Measurements from ENCODE around the gene MYO7B.

MYO7B gene

DNA sequence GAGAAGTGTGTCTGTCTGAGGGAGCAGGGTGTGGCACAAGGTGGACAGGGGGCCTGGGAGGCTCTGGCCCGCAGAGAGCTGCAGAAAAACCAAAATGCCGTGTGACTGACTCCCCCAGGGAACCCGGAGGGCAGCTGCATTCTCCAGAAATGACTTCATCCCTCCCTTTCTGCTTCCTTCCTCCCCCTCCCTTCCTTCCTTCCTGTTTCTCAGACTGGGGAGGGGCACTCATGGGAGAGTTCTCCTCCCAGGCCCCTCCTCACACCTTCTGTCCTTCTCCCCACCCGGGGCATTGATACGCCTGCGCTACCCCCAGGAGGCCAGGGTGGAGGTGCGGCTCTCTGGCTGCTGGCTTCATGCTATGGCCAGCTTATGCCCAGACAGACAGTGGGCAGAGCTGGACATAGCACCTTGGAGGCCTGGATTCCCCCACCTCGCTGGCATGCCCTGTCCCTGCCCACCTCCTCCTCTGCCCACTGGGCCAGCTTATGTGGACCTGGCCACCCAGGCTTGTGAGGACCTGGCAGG, 102.3 kb downstream of the MYO7B start:
- DNase-seq (ENCODE audit: low read depth in 2 of 2): peak; percentile 53 to 55

DNA sequence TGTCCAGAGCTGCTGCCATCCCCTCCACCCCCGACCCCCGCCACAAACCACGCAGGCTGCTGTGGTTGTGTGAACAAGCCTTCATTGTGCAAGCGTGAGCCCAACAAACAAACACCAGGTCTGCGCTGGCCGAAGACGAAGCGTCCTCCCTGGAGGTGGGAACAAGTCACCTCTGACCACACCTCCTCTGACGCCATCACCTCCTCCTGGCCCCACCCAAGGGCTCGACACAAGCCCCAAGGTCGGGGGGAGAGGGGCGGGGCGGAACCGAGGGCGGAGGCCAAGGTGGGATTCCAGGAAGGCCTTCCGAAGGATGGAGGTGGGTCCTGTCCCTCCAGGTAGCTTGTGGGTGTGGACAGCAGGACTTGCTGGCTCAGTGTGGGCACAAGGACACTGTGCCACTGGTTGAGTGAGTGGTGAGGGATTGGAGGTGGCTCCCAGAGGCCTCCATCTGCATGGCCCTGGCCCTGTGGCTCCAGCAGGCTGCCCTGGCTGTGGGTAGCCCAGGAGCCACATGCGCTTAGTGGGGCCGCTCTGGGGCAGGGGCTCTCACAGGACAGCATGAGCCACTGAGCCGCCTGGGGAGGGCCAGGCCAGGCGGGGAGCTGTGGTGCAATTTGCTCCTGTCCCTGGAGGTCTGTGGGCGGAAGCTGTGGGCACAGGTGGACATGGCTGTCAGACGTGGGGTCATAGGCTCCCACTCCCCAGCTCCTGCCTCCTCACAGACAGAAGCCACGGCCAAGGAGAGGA, 103.1 kb downstream of the MYO7B start:
- no peak for DNase-seq (ENCODE audit: low read depth in 2 of 2)

DNA sequence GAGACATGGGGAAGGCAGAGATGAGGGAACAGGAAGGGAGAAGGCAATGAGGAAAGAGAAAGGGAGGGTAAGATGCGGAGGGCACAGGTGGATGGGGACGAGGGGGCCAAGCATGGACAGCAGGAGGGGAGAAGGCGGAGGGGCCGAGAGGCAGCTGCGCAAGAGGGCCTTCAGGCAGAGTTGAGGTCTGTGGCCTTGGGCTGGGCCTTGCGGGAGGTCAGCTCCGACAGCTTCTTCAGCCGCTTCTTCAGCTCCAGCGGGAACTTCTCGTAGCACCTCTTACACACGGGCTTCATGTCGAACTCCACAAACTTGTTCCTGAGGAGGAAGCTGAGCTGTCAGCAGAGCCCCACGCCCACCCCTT, 103.6 kb downstream of the MYO7B start:
- no peak for DNase-seq (ENCODE audit: low read depth in 2 of 2)

DNA sequence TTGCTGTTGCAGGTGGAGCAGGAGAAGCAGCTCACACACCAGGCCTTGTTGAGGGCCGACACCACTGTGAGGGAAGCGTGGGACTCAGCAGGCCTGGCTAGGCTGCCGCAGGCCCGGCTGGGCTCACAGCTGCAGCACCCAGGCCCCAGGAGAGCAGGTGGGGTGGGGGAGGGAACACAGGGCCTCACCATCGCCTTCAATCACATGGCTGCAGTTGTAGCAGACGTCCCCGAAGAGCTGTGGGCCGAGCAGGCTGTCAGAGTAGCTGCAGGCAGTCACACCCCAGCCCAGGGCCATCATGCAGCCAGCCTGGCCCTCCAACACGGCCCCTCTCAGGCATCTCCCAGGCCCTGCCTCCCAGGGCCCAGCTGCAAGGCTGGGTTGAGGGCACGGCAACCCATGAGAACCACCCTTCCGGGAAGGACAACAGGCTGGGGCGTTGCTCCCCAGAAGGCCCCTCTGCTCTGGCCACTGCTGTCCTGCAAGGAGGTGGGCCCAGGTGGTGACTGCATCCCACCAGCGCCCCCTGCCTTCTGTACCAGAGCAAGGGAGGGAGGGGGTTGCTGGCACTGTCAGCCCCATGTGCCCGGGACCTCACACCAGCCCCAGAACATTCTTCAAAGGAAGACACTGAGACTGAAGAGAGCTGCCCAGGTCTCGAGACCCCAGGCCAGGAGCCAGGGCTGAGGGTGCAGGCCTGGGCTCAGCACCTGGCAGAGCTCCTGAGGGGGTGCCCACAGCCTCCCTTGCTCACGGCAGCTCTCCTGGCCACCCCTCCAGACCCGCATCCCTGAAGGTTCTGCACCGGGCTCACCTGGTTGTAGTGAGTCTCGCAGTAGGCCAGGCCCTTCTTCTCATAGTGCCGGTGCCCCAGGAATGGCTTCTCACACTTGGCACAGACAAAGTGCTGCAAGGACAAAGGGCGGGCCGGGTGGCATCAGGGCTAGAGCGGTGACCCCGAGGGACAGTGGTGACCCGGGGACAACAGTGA, 104.9 kb downstream of the MYO7B start:
- DNase-seq (ENCODE audit: low read depth in 2 of 2): no peak

DNA sequence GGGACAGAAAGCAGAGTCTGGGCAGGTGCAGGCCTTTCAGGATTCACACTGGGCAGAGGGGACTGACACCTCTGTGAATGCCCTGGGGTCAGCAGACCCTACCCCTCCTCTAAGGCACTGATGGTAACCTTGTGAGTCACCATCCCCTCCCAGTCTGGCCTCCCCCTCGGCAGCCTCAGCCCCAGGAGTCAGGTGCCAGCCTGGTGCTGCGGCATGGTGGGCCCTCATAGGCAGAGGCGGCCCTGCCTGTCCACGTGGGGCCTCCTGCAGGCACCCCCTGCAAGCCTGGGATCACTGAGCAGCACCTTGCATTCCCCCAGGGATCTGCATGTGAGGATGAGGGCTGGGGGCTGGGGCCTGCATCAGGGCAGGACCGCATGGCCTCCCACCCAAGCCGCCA, 105.7 kb downstream of the MYO7B start:
- no peak for DNase-seq (ENCODE audit: low read depth in 2 of 2)

DNA sequence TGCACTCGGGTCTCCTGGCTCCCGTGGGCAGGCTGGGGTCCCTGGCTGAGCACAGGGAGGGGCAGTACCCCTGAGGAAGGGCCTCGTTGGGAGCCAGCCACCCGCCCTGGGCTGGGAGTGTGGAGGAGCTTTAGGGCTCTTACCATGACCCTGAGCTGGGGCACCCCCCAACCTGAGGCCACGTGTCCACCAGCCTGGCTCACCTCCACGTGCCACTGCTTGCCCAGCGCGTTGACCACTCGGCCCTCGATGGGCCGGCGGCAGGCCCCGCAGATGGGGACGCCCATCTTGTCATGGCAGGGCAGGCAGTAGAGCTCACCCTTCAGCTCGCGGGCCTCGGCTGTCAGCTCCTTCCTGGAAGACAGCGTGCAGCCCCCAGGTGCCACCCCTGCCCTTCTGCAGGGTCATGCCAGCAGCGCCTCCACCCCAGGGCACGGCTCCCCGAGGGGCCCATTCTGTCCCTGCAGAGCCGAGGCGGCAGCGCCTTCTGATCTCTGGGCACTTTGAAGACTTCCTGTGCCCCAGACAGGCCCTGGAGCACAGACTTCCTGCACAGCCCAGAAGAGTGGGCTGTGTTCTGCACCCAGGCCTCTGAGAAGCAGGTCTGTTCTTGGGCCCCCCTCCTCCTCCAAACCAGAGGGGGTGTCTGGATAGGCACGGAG, 106.5 kb downstream of the MYO7B start:
- no peak for DNase-seq (ENCODE audit: low read depth in 2 of 2)

DNA sequence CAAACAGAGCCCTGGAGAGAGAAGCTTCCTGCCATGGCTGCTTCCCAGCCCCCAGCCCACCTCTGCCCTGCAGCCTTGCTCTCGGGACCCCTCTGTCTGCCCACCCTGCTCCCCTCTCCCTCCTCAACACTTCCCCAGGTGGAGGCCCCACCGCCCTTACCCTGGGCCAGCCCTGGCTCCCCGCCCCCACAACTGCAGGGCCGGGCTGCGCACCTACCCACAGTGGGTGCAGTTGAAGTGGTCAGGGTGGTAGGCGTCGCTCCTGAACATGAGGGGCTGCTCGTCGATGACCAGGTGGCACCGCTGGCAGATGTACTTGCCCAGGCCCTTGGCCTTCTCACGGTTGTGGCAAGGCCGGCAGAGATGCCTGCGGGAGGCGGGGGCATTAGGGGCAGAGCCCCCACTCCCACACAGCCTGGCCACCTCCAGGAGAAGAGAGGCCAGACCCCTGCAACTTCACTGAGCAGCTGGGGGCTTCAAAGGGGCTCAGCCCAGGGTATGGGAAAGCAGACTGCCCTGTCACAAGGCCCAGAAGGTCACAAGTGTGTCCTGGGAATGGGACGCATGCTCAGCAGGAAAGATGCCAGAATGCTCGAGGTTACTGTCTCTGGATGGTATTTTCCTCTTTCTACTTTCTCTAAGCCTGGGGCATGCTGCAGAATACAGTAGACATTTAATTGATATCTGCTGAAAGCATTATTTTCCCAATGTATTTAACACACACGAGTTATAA, 107.4 kb downstream of the MYO7B start:
- no peak for DNase-seq (ENCODE audit: low read depth in 2 of 2)

DNA sequence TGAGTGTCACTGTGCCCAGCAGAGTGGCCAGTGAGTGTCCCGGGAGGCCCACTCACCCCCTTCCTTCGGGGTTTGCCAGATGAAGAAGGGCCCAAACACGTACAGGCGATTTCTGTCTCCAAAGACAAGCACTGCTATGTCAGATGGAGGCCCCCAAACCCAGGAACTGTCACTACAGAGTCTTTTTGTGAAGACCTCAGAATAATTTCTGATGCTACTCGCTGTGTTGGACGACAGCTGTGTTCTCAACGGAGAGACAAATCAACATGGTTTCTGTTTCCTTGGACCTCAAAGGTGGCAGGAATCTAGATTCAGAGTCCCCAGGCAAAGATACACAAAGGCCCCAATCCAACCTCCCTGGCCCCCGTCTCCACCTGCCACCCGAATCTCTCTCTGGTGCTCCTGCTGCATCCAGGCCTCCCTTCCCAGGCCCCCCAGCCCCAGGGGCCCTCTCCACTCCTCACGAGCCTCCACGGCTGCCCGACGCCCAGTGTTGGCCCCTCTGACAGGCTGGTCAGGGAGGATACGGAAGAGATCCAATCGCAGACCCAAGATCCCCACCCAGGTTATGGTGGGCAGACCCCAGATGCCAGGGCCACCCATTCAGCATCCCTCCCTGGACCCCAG, 108.1 kb downstream of the MYO7B start:
- DNase-seq (ENCODE audit: low read depth in 2 of 2): no peak

DNA sequence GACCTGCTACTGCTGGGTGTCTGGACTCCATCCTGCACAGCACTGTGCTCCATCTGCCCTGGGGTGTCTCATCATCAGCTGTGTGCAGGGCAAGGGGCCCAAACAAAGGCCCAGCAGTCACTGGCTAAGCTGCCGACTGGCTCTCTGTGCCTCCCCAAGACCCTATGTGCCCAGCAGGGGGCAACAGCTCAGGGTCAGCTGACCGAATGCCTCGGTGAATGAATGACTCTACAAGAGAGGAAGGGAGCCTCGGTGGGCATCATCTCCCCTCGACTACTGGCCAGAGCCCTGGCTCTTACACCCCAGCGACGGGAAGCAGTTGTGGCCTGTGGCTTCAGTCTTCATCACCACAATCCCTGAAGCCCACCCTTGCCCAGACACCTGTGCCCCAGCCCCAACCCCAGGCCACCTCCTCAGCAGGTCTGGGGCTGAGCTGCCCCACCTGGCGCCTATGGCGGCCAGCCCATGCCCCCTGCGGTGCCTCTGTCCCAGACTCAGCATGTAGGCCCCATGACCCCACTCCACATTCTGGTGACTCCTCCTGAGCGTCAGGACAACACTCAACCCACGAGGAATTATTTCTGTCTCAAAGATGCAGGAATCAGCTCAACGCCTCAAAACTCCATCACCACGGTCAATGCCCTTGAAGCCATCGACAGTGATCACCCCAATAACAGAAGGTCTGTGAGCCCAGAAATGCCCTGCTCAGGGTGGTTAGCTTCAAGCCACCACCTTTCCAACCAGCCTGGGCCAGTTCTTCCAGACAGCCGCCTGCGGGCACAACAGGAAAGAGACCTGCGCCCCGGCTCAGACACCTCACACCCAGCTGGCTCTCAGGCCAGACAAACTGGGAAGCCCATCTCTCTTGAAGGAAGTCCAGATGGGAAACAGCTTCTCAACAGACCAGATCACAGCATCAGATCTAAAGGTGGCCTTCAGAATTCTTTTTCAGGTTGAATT, 108.9 kb downstream of the MYO7B start:
- no peak for DNase-seq (ENCODE audit: low read depth in 2 of 2)

DNA sequence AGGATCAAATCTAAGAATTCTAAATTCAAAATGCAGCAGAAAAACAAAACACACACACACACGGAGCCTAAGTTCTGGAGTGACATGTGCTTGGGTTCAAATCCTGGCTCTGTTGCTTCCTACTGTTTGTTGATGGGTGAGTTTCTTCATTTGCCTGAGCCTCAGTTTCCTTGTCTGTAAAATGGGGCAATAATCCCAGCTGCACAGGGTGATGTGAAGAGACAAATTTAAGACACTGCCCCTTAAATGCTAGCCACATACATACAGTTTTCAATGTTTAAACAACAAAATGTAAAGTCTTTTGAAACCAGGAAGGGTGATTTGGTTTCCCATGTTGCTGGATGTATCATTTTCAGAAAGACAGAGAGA, 109.5 kb downstream of the MYO7B start:
- no peak for DNase-seq (ENCODE audit: low read depth in 2 of 2)

DNA sequence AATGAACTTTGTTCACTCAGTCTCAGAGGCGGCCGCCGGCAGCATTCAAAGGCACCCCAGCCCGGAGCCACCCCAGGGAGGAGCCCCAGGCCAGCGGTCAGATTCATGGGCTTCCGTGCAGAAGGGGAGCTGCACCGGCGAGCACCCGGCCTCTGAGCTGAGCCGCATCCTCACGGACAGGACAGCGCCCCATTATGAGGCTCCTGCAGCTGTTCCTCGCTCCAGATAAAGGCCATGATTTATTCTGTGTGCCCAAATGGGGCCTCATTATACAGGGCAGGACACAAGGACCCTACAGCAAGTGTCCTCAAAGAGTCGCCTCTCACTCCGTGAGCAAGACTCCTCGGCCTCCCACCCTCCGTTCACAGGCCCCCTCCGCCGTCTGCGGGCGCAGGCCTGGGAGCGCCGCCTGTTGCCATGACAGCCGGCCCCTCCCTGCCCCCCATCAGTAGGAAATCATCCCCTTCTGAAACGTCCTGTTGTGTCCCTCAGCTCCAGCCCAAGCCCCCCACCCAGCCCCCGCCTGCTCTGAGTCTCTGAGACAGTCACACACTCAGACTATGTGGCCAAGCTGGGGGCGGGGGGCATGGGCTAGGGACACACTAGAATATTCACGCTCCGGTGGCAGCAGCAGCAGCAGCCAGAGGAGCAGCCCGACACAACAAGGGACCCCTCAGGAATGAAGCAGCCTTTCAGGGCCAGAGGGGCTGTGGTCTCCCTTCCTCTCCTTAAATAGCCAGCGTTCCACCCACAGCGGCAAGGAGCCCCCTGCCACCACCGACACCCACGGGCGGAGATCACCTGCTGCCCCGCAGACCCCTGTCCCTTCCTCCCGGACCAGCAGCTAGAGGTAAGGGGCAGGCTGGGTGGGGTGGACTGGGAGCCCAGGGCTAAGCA, 110.2 kb downstream of the MYO7B start, which contains the start of gene GPR17:
Gene GPR17 (plus strand): TSS at position 759 of the 897 bp plus-strand sequence. CDS start 4,583 bp downstream, outside the sequence.
- DNase-seq (ENCODE audit: low read depth in 2 of 2): no peak

DNA sequence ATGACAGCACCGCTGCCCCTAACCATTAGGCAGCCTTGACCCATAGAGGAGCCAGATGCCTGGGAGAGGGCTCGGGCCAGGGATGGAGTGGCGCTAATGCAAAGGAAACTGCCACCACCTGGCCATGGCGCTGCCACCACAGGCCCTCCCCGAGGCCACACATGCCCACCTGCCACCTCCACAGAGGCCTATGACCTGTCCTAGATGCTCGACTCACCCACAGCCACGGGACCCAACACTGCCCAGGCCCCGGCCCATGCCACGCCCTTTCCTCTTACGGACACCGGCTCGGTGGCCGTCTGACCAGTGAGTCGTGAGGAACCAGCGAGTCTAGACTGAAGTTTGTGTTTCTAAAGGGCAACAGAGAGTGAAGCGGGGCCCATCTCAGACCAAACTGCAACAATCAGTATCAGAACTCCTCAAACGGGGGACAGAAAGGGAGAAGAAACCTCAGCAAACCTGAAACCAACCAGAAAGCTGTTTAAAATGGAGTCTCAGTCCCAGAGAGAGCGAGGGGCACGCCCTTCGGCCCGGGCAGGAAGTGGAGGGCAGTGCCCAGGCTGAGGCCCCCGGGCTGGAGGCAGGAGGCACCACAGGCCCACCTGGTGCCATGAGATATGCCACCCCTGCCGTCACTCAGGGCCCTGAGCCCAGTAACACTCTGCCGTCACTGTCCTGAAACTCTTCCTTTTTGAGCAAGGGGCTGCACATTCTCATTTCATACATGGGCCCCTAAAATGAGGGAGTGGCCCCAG, 111.2 kb downstream of the MYO7B start:
- DNase-seq (ENCODE audit: low read depth in 2 of 2): no peak

DNA sequence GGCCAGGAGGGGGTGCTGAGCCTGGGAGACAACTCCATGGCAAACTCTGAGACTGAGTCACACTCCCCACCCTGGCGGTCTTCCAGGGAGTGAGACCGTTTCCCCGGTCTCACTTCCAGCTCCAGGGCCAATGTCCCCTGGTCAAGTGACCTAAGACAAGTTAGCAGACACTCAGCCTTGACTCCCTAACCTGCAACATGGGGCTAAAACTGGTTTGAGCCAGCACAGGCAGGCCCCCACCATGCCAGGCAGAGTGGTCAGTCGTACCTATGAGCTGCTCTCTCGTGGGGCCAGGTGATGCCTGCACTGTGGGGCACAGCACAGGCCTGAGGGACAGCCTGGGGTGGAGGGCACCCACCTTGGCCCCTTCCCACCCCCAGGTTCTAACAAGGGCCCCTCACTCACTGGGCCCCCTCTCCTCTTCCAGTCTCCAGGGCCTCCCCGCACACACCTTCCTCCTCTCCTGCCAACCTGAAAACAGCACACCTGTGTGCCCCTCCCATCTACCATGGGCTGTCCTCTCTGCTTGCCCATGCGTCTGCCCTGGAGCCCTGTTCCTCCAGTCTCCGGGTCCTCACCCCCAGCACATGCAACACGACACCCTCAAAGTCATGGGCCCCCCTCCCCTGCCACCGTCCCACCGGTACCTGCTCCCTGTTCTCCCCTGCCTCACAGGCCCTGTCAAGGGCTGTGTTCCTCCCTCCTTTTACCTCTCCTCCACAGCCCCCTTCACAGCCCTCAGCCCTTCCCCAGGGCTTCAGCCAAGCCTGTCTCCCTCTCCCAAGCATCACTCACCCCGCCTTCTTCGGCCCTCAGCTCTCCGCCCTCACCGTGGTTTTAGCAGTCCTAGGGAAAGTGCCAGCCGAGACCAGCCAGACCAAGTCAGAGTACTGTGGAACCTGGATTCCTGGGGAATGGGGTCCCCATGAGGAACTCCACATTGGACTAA, 112.0 kb downstream of the MYO7B start:
- DNase-seq (ENCODE audit: low read depth in 2 of 2): no peak

DNA sequence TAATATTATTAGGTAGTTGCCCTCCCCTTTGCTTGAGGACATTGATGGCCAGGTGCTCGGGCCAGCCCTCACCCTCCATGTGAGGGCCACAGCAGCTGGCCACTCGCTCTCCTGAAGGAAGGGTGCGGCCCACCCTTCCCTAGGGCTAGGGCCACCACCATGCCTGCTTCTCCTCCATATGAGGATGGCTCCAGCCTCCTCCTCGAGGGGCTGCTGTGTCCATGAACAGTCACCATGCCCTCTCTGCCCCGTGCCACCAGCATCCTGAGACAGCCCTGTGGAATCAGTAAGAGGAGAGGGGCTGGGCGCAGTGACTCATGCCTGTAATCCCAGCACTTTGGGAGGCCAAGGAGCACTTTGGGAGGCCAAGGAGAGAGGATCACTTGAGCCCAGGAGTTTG, 112.8 kb downstream of the MYO7B start:
- DNase-seq (ENCODE audit: low read depth in 2 of 2): no peak

DNA sequence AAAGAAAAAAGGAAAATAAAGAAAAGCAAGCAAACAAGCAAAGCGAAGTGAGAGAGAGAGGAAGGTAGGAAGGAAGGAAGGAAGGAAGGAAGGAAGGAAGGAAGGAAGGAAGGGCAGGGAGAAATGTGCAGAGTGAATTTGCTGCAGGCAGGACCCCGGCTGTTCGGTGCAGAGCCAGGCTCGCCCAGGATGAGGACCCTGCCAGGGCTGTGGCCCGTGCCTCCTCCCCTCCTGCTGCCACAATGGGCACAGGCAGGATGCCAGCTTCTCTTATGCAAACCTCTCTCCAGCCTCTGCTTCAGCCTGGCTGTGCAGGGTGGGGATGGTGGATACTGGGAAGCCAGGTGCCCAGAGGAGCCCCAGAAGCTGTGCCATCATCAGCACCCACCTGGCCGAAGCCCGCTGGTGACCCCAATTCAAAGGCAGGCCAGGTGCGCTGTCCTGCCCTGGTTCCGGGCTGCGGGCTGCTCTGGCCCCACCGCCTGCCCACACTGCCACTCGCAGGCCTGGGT, 113.7 kb downstream of the MYO7B start:
- no peak for DNase-seq (ENCODE audit: low read depth in 2 of 2)

DNA sequence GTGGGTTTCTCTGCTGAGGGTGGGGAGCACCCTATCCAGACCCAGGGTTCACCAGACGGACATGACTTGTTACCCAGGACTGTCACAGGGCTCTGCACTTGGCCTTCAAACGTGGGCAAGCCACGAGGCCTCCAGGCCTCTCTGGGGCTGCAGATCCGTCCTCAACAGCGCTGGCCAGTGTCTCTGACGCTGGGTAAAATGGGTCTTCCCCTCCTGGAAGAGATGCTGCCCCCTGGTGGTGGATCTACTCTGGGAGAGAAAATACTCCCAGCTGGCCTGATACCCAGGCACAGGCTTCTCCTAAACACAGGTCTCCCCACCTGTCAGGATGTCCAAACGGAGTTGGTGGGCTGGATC, 114.2 kb downstream of the MYO7B start:
- peak; percentile 47 to 55 for DNase-seq (ENCODE audit: low read depth in 2 of 2)
